Measurements from ENCODE around the gene MED25.
A peak's percentile ranks its signal among the peaks of the same experiment; 100 is the strongest.

MED25 gene

DNA sequence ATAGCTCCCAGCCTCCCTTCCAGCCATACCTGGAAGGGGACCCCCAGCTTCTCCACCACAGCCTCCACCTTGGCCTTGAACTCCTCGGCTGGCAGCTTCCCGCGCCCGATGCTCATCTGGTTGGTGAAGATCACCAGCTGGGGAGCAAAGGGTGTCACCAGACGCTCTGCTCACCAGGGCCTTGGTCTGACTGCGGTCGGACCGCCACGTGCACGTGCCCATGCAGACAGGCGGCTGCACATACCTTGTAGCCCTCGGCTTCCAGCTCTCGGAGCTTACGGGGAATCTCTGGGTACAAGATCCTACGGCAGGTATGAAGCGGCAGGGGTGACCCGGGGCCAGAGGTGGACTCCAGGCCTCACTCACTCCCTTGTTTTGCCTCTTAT, 45.8 kb downstream of the MED25 start (continued):
- TF ChIP-seq CSDC2 (CRISPR knock-in tag; IDR thresholded peaks at IDR 0.05) (no peak), PPARA (CRISPR knock-in tag; IDR thresholded peaks at IDR 0.05; ENCODE audit: borderline replicate concordance) (no peak), TOX (CRISPR knock-in tag; IDR thresholded peaks at IDR 0.05; ENCODE audit: borderline replicate concordance) (no peak)

GRCh38 chr19:49864890-49865289, 46.8 kb downstream of the MED25 start:
- TF ChIP-seq, protein P1, sequence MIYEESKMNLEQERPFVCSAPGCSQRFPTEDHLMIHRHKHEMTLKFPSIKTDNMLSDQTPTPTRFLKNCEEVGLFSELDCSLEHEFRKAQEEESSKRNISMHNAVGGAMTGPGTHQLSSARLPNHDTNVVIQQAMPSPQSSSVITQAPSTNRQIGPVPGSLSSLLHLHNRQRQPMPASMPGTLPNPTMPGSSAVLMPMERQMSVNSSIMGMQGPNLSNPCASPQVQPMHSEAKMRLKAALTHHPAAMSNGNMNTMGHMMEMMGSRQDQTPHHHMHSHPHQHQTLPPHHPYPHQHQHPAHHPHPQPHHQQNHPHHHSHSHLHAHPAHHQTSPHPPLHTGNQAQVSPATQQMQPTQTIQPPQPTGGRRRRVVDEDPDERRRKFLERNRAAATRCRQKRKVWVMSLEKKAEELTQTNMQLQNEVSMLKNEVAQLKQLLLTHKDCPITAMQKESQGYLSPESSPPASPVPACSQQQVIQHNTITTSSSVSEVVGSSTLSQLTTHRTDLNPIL (CRISPR knock-in tag; IDR thresholded peaks at IDR 0.05; ENCODE audit: low read depth), result no peak
- ATAC-seq, result no peak

GRCh38 chr19:49866933-49867782, 49.1 kb downstream of the MED25 start, which contains the start of gene PNKP:
Gene PNKP, minus strand, starts transcription at chr19:49867576. Its CDS starts 372 bp downstream, at chr19:49867204.
- ATAC-seq, result peak; percentile 66

GRCh38 chr19:49869009-49869483, 51.0 kb downstream of the MED25 start:
- TF ChIP-seq GLIS3 (CRISPR knock-in tag; IDR thresholded peaks at IDR 0.05), result 0 out of 2 replicates have a peak, but pooled peaks have one; percentile 68
- TF ChIP-seq ZNF70 (CRISPR knock-in tag; IDR thresholded peaks at IDR 0.05), result no peak
- TF ChIP-seq ZC3H10 (CRISPR knock-in tag; IDR thresholded peaks at IDR 0.05), result no peak
- ATAC-seq, result peak; percentile 2

More at GRCh38 chr19:49866933-49867782, 49.1 kb downstream of the MED25 start, which contains the start of gene PNKP:
- TF ChIP-seq ZFP30 (CRISPR knock-in tag; IDR thresholded peaks at IDR 0.05) (no peak), TOX (CRISPR knock-in tag; IDR thresholded peaks at IDR 0.05; ENCODE audit: borderline replicate concordance) (no peak), ZNF8 (CRISPR knock-in tag; IDR thresholded peaks at IDR 0.05) (no peak), ZC3H10 (CRISPR knock-in tag; IDR thresholded peaks at IDR 0.05) (no peak), ZFP3 (CRISPR knock-in tag; IDR thresholded peaks at IDR 0.05) (no peak), ZNF565 (CRISPR knock-in tag; conservative IDR thresholded peaks at IDR 0.05; ENCODE audit: low read depth) (no peak), BACH2 (CRISPR knock-in tag; IDR thresholded peaks at IDR 0.05; ENCODE audit: borderline replicate concordance) (no peak), TSHZ2 (CRISPR knock-in tag; IDR thresholded peaks at IDR 0.05) (no peak), PATZ1 (CRISPR knock-in tag; IDR thresholded peaks at IDR 0.05; ENCODE audit: borderline replicate concordance) (no peak), GLIS3 (CRISPR knock-in tag; IDR thresholded peaks at IDR 0.05) (no peak)
- TF ChIP-seq, protein P1 (CRISPR knock-in tag; IDR thresholded peaks at IDR 0.05; ENCODE audit: low read depth), result no peak

GRCh38 chr19:49869484-49870308, 51.6 kb downstream of the MED25 start:
- ATAC-seq, result peak; percentile 81
- no peak for TF ChIP-seq RARB (CRISPR knock-in tag; IDR thresholded peaks at IDR 0.05)
- TF ChIP-seq OSR1 (CRISPR knock-in tag; IDR thresholded peaks at IDR 0.05), result no peak
- TF ChIP-seq ZFP30 (CRISPR knock-in tag; IDR thresholded peaks at IDR 0.05), result no peak
- TF ChIP-seq ISL1 (CRISPR knock-in tag; IDR thresholded peaks at IDR 0.05), result no peak
